GM18511 (cell line): ENCODE measurements around the gene KCNK3.
"Not testable (repeated sequence)": the region's sequence is repeated elsewhere in the genome, so short reads cannot be mapped to it uniquely, and the experiment has no call there.

Experiments used
- ATAC-seq: cut with Tn5 transposase; IDR thresholded peaks from one replicate; pipeline ENCODE4 v1.9.1; 2021; ENCODE audit warnings: mild to moderate bottlenecking, moderate library complexity; ENCODE audit not compliant: unreplicated experiment

KCNK3 gene

DNA sequence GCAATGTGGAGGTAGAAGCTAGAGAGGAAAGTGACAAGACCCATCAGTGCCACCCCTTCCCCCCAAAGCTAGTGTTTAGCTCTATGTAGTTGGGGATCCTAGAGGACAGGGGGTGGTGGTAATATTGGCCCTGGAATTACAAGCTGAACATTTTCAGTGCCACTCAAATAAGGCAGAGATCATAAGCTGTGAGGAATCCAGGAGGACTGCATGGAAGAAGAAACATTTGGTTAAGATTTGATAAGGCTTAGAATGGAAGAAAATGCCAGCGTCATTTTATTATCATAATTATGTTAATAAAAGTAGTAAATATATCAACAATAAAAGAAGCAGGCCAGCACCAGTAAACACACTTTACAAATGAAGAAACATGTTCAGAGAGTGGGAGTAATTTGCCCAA, 33.7 kb downstream of the KCNK3 start:
- ATAC-seq, result no peak

DNA sequence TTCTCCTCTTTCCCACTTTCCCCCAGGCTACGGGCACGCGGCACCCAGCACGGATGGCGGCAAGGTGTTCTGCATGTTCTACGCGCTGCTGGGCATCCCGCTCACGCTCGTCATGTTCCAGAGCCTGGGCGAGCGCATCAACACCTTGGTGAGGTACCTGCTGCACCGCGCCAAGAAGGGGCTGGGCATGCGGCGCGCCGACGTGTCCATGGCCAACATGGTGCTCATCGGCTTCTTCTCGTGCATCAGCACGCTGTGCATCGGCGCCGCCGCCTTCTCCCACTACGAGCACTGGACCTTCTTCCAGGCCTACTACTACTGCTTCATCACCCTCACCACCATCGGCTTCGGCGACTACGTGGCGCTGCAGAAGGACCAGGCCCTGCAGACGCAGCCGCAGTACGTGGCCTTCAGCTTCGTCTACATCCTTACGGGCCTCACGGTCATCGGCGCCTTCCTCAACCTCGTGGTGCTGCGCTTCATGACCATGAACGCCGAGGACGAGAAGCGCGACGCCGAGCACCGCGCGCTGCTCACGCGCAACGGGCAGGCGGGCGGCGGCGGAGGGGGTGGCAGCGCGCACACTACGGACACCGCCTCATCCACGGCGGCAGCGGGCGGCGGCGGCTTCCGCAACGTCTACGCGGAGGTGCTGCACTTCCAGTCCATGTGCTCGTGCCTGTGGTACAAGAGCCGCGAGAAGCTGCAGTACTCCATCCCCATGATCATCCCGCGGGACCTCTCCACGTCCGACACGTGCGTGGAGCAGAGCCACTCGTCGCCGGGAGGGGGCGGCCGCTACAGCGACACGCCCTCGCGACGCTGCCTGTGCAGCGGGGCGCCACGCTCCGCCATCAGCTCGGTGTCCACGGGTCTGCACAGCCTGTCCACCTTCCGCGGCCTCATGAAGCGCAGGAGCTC, 35.4 kb downstream of the KCNK3 start:
- ATAC-seq, result no peak

DNA sequence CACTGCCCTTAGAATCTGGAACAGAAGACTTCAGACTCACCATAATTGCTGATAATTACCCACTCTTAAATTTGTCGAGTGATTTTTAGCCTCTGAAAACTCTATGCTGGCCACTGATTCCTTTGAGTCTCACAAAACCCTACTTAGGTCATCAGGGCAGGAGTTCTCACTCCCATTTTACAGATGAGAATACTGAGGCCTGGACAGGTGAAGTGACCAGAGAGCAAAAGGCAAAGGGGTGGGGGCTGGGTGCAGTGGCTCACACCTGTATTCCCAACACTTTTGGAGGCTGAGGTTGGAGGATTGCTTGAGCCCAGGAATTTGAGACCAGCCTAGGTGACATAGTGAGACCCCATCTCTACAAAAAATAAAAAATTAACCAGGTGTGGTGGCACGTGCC, 36.8 kb downstream of the KCNK3 start:
- no peak for ATAC-seq

DNA sequence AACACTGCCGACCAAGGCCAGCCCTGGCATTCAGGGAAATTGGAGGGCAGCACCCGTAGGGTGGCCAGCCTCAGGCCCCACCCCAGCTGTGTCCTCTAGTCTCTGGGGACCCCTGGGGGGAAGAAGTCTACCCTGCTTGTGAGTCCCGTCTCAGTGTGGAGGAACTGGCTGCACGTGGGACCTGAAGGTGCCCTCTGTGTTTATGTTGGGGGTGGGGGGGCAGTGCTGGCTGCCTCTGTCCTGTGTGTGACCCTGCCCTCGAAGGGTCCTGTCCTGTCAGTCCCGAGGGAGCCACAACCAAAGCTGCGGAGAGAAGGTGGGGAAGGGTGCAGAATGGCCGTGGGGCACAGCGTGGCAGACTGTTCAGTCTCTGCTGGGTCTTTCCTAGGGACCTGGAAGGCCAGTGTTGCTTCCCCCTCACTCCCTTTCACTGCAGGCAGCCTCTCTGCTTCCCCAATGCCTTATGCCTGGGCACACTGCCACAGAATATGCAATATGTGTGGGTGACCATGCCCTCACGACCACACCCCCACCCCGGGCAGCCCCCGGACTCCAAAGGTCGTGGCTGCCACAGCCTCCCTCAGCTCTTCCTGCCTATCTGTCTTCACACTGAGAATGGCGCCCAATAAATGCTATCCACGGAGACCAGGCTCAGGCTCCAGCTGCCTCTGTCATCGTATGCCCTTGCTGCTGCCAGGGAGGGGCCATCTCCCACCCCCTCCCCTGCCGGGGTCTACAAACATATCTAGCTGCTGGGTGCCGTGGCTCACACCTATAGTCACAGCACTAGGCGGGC, 38.2 kb downstream of the KCNK3 start:
- no peak for ATAC-seq

DNA sequence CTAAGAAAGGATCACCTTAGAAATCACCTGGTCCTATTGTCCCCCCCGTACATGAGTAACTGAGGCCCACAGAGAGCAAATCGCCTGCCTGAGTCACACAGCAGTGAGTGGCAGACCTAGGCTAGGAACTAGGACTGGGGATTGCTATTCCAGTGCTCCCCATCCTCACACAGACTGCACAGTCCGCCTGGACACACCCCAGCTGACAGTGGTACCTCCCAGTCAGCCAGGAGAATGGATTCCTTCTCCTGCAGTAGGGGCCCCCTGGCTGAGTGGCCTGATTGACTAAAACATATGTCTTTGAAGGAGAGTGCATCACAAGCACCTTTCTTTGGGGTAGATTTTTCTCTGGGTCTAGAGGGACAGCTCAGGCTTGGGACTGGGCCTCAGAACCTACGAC, 39.2 kb downstream of the KCNK3 start:
- no peak for ATAC-seq

DNA sequence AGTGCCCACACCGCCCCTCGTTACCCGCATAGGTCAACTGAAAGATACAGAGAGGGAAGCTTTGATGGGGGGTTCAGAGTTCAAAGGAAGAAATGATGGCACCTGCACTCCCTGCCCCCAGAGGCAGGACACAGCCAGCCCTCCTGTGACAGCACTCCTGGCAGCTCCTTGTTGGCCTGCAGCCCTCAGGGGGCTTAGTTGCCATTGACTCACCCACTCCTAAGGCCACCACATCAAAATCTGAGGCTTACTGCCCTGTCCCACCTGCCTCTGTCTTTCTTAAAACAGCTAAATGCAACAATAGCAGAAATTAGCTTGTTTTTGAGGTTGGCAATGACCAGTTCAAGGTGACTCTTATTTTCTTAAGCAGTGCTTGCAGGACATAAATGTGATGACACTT, 39.9 kb downstream of the KCNK3 start:
- no peak for ATAC-seq

DNA sequence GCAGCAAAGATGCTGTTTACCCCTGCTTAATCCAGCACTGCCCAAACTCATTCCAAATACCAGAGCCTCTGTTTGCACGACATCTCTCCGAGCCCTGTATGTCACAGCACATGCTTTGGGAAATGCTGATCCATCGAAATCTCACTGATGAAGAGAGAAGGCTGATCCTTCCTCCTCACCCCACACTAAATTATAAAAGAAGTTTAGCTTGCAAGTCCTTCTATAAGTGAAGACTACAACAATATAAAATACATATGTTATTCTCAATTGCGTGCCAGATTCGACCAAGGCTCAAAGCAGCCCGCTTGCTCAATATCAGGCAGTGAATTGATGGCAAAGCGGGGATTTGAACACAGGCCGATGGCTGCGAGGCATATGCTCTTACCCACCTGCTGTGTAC, 40.9 kb downstream of the KCNK3 start:
- no peak for ATAC-seq

DNA sequence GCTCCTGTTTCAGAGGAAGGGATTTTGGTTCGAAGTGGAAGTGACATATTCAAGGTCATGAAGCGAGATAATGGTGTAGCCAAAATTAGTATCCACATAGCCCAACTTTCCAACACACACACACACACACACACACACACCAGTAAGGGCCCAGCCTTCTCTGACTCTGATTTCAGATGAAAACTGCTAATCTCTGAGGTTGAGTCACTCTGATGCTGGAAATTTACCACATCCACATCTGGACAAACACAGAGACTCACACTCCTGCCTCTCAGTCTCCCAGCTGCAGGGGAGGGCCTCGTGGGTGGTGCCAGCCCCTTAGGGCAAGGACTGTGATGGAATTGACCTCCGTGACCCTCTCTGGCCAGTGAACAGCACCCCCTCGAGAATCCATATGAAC, 42.6 kb downstream of the KCNK3 start:
- no peak for ATAC-seq

DNA sequence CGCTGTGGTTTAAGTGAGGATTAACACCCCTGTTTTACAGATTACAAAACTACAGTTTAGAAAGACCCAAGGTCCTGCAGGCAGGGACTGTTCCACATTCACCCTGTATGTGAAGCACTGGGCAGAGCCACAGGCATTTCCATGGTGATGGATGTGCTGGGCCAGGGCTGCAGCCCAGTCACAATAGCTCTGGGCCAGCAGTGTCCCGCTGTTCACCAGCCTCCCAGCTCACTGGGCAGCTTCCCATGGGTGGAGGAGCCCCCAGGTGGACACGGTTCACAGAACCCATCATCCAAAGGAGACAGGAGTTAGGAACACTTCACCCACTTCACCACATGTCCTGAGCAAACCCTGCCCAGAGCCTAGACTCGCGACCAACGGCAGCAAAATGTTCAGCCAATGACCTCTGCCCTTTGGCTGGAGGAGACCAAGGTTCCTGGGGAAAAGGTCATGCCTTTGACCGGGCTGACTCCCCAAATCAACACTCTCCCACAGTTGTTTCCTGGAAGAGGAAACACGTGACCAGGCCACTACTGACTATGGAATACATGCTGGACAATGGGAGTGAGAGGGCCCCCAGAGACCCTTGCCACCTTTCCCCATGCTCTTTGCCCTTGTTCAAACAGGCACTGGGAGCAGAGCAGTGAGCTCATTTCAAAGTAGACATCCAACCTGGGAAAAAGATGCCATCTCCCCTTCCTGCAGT, 43.5 kb downstream of the KCNK3 start:
- ATAC-seq, result no peak

DNA sequence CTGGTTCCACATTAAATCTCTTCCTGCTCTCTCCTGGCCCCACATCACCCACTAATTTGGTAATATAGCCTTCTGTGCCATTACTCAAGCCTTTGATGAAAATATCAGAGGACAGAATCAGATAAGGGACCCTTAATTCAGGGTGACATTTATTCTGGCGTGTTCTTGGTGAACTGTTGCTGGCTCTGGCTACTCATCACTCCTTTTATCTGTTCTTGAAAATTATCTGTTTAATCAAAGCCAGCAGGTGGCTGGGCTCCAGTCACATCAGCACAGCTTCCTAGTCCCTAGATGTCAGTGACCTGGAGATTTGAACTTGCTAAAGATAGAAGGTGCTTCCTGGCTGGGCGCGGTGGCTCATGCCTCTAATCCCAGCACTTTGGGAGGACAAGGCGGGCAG, 44.7 kb downstream of the KCNK3 start:
- no peak for ATAC-seq

DNA sequence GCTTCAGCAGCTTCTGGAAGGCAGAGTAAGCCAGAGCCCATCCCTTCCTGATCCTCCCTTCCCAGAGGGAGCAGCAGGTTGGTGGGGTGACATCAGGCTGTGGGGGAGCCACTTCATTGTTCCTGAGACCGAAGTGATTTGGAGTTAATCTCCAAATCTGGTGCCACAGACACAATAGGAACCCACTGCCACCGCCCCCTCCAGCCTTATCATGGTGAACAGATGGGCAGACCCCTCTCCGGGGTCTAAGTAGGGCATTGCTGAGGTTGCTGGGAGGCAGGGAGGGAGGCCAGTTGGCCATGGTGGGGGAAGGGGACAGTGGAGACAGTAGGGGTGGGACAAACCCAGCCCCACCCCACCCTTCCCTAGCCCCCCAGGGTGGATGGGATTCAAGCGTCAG, 46.0 kb downstream of the KCNK3 start:
- ATAC-seq, result no peak

DNA sequence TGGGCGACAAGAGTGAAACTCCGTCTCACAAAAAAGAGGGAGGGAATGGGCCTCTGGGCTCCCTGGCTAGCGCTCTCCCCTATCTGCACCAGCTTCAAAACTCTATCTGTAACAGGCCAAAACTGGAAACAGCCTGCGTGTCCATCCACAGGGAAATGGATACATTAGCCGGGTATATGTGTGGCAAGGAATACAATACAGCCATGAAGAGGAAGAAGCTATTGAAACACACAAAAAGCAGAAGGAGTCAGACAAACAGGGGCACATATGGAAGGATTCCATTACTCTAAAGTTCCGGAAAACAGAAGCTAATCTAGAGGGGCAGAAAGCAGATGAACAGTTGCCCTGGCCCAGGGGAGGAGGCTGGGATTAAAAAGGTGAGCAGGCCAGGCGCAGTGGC, 47.0 kb downstream of the KCNK3 start:
- no peak for ATAC-seq

DNA sequence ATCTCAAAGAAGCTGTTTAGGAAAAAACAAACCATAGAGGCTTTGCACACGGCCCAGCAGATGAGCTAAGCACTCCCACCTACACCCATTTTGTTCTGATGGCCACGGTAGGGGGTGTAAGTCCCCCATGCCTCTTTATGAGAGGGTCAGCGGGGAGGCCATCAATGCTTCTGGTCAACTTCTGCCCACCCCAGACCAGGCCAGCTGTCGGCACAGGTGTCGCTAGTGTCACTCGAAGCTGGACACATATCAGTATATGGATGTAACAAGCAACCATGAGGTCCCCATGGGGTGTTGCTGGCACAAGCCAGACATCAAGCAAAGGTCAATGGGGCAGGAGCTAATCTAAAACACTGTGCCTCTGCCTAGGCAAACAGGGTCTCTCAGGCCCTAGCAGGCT, 47.8 kb downstream of the KCNK3 start:
- no peak for ATAC-seq

GRCh38 chr2:26740890-26741302, 48.4 kb downstream of the KCNK3 start:
- ATAC-seq, result no peak

GRCh38 chr2:26742048-26742770, 49.7 kb downstream of the KCNK3 start:
- ATAC-seq, result no peak

- ATAC-seq, result no peak
Measured at GRCh38 chr2:26743852-26744251, 51.3 kb downstream of the KCNK3 start.

DNA sequence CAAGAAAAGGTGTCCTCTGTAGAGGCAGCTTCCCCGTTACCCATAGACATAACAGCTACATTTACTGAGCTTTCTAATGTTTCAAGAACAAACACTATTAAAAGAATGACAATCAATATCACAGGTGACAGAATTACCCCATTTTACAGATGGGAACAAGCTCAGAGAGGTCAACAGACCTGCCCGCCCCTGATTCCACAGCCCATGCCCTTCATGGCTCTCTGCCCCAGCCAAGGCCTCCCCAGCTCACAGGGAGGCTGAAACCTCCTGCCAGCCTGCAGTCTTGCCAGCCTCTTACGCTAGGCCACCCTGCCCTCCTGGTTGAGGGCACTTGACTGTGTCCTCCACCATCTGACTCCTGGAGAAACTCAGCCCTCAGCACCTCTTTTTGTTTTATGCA, 52.4 kb downstream of the KCNK3 start:
- no peak for ATAC-seq

DNA sequence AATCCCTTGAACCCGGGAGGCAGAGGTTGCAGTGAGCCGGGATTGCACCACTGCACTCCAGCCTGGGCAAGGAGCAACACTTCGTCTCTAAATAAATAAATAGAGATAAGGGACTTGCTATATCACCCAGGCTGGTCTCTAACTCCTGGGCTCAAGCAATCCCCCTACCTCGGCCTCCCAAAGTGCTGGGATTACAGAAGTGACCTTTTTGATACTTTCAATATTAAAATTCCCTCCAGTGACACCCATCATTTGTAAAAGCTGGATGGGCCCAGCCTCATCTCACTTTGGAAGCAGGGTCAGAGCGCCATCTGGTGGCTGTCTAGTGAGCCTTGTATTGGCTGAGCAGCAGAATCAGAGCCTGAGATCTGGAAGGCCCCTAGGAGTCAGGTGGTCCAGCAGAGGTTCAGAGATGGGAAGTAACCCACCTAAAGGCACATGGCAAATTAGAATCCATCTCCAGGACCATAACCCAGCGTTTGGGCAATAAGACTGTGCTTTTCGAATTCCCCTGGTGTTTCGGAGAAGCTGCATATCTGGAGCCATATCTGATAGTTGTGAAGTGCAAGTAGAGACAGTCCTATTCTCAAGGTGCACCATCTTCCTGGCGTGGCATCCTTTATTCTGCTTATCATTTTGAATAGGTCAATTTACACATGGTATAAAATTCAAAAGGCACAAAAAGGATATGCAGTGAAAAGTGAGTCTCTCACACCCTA, 53.2 kb downstream of the KCNK3 start:
- no peak for ATAC-seq

GRCh38 chr2:26746934-26747333, 54.4 kb downstream of the KCNK3 start:
- no peak for ATAC-seq

DNA sequence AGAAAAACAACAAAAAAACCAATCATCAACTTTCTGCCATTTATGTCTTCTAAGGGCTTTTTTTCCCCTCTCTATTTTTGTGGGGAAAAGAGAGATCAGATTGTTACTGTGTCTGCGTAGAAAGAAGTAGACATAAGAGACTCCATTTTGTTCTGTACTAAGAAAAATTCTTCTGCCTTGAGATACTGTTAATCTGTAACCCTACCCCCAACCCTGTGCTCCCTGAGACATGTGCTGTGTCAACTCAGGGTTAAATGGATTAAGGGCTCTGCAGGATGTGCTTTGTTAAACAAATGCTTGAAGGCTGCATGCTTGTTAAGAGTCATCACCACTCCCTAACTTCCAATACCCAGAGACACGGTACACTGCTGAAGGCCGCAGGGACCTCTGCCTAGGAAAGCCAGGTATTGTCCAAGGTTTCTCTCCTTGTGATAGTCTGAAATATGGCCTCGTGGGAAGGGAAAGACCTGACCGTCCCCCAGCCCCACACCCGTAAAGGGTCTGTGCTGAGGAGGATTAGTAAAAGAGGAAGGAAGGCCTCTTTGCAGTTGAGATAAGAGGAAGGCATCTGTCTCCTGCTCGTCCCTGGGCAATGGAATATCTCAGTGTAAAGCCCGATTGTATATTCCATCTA, 57.4 kb downstream of the KCNK3 start:
- not testable (repeated sequence) for ATAC-seq
